Activated CD8-positive, alpha-beta memory T cell treated with anti-CD3 and anti-CD28 coated beads for 24 hours (primary cell): Measurements from ENCODE around the gene ATP6V1G1.

Source experiments
- DNase-seq: peaks from one replicate; pipeline ENCODE4 v3.0.0-alpha.2; 2020

ATP6V1G1 gene

GRCh38 chr9:114613087-114613486 lies 25.5 kb downstream of the ATP6V1G1 start:
- no peak for DNase-seq

GRCh38 chr9:114613919-114614318 lies 26.4 kb downstream of the ATP6V1G1 start:
- no peak for DNase-seq

- no peak for DNase-seq
These were observed 26.8 kb downstream of the ATP6V1G1 start for GRCh38 chr9:114614373-114614772.

- DNase-seq = no peak
These were observed 29.3 kb downstream of the ATP6V1G1 start for GRCh38 chr9:114616684-114617520.

GRCh38 chr9:114619191-114619761 lies 31.7 kb downstream of the ATP6V1G1 start:
- DNase-seq = no peak

- no peak for DNase-seq
These were observed 34.0 kb downstream of the ATP6V1G1 start for GRCh38 chr9:114621561-114621960.

GRCh38 chr9:114621975-114622609 lies 34.5 kb downstream of the ATP6V1G1 start:
- DNase-seq = no peak

- no peak for DNase-seq
These were observed 37.1 kb downstream of the ATP6V1G1 start for GRCh38 chr9:114624677-114625076.

GRCh38 chr9:114626415-114627020 lies 38.9 kb downstream of the ATP6V1G1 start:
- no peak for DNase-seq

GRCh38 chr9:114627553-114627952 lies 40.0 kb downstream of the ATP6V1G1 start:
- DNase-seq = no peak

- no peak for DNase-seq
These were observed 42.1 kb downstream of the ATP6V1G1 start for GRCh38 chr9:114629563-114630090.

GRCh38 chr9:114631166-114631565 lies 43.6 kb downstream of the ATP6V1G1 start:
- DNase-seq = no peak

GRCh38 chr9:114633438-114634089 lies 46.0 kb downstream of the ATP6V1G1 start:
- DNase-seq = no peak

GRCh38 chr9:114634387-114634786 lies 46.8 kb downstream of the ATP6V1G1 start:
- DNase-seq = no peak

GRCh38 chr9:114638404-114638803 lies 50.8 kb downstream of the ATP6V1G1 start:
- DNase-seq = no peak

- no peak for DNase-seq
These were observed 54.4 kb downstream of the ATP6V1G1 start for GRCh38 chr9:114641967-114642366.

GRCh38 chr9:114643001-114643400 lies 55.4 kb downstream of the ATP6V1G1 start:
- no peak for DNase-seq

- DNase-seq = no peak
These were observed 56.3 kb downstream of the ATP6V1G1 start for GRCh38 chr9:114643896-114644295.
